Measurements from ENCODE around the gene PSMG4. TPM values are rescaled to one million over a fixed set of nuclear protein-coding genes. Genes with fewer than 3 reads are reported as not detected.

The PSMG4 gene
- total RNA-seq, 1 experiment from 2014 or later: 29.3 TPM

GRCh38 chr6:3307436-3307835, 48.7 kb downstream of the PSMG4 start:
- no peak overlapping the region for H4K91ac ChIP-seq (ENCODE audit: insufficient read length, low read depth, low read length)
- H4K20me1 ChIP-seq (ENCODE audit: control insufficient read depth, insufficient read depth, insufficient read length): no peaks in the 10 kb centered on the region
- H3K23ac ChIP-seq (ENCODE audit: insufficient read length, low read depth, low read length): no peak overlapping the region
- no peaks in the 10 kb centered on the region for H3K79me1 ChIP-seq (ENCODE audit: insufficient read depth, low read depth, low read length, poor library complexity, severe bottlenecking)
- H3T11ph ChIP-seq (ENCODE audit: low read length): no peak overlapping the region
- no peaks in the 10 kb centered on the region for H3K9me3 ChIP-seq (ENCODE audit: control insufficient read depth, low read depth, low read length)
- H2BK12ac ChIP-seq (ENCODE audit: insufficient read length, low read depth, low read length): no peak overlapping the region
- H2BK5ac ChIP-seq (ENCODE audit: insufficient read length, low read length): no peak overlapping the region
- H2BK120ac ChIP-seq (ENCODE audit: low read depth, low read length, poor library complexity, severe bottlenecking): no peak overlapping the region
- no peak overlapping the region for H3K4me3 Mint-ChIP-seq
- H3K27ac Mint-ChIP-seq: no peak overlapping the region
- no peak overlapping the region for H4K8ac ChIP-seq (replicated peaks; ENCODE audit: insufficient read length, low read depth, low read length)
- H3K4ac ChIP-seq (ENCODE audit: low read depth, low read length): no peak overlapping the region
- DNase-seq: no peak
- no peaks in the 10 kb centered on the region for H3K27me3 ChIP-seq (ENCODE audit: insufficient read depth, low read length)
- no peak overlapping the region for H2AK5ac ChIP-seq (ENCODE audit: insufficient read length, low read length)
- H3K27ac ChIP-seq (ENCODE audit: insufficient read length, low read depth, low read length): no peak overlapping the region
- no peak overlapping the region for H2AFZ ChIP-seq (ENCODE audit: low read length)
- H3K36me3 Mint-ChIP-seq (ENCODE audit: insufficient read depth in 1 of 3, low read depth in 3 of 3): peaks cover 7 to 35% (median 14%) of the 10 kb centered on the region in 3 experiments; a peak in 6 of 7 replicates
- H3K4me2 ChIP-seq (ENCODE audit: insufficient read depth, insufficient read length, low read length): no peak overlapping the region
- no peak overlapping the region for H3K56ac ChIP-seq (ENCODE audit: insufficient read length, low read depth, low read length)
- no peak overlapping the region for H4K5ac ChIP-seq (ENCODE audit: insufficient read length, low read depth, low read length)
- H3K79me2 ChIP-seq (ENCODE audit: insufficient read depth, low read length): no peaks in the 10 kb centered on the region
- peaks cover 6 to 14% of the 10 kb centered on the region in 2 experiments; a peak in 3 of 4 replicates for H3K4me1 Mint-ChIP-seq
- WGBS (ENCODE audit: extremely low coverage, insufficient read length, low lambda C conversion rate): no CpG with 5 or more reads among the region's 12 CpGs
- H3K4me1 ChIP-seq (ENCODE audit: insufficient read depth, low read length): no peaks in the 10 kb centered on the region
- H3K9ac ChIP-seq (ENCODE audit: extremely low read depth, insufficient read length, low read length): no peak overlapping the region
- H3K27me3 Mint-ChIP-seq (ENCODE audit: low read depth): peaks cover 1% of the 10 kb centered on the region; the same call in 1 of the 2 replicates
- H3K18ac ChIP-seq (ENCODE audit: insufficient read length, low read depth, low read length): no peak overlapping the region
- H2BK15ac ChIP-seq (ENCODE audit: low read depth, low read length): no peak overlapping the region
- TF ChIP-seq CTCF (conservative IDR thresholded peaks at IDR 0.05): no peak
- no peak overlapping the region for H3K14ac ChIP-seq (ENCODE audit: insufficient read depth, low read length)
- H3K23me2 ChIP-seq (ENCODE audit: insufficient read length, low read depth, low read length, poor library complexity, severe bottlenecking): no peaks in the 10 kb centered on the region
- peaks cover 0 to 2% of the 10 kb centered on the region in 2 experiments; a peak in 2 of 5 replicates for H3K9me3 Mint-ChIP-seq
- H2BK20ac ChIP-seq (ENCODE audit: low read depth, low read length, poor library complexity, severe bottlenecking): no peak overlapping the region
